SK-N-SH (cell line): ENCODE data around the gene IGSF9. TPM values are rescaled to one million over a fixed set of nuclear protein-coding genes. Genes with fewer than 3 reads are reported as not detected.

Experiments
- CTCF ChIA-PET: fragments of 300-600, 350-600 bp; formaldehyde crosslinking; extraction: SDS; loops from one replicate; lab custom pipeline; 2021; lab: Yijun Ruan, JAX
- POLR2A ChIA-PET: fragments of 350-600 bp; sonication (Branson Sonifier 250); formaldehyde crosslinking; extraction: SDS; loops from one replicate; lab custom pipeline; 2020; ENCODE audit warnings: antibody characterized with exemption, inconsistent platforms; lab: Yijun Ruan, JAX
- DNase-seq: peaks from one replicate; pipeline ENCODE4 v3.0.0; 2012
- H2AFZ ChIP-seq: fragments of 200-600 bp; sonication (generic); 2 replicates; pipeline ENCODE4 v1.8.1; 2016; ENCODE audit warnings: antibody characterized with exemption, mild to moderate bottlenecking, low read depth
- H3F3A ChIP-seq: fragments of 200-600 bp; sonication (generic); replicated peaks from 2 replicates; pipeline ENCODE3; 2016; ENCODE audit warnings: antibody characterized with exemption, mild to moderate bottlenecking; ENCODE audit not compliant: insufficient read depth
- H3K27ac ChIP-seq, 2 experiments: fragments of 200-500 bp in 1 of 2; fragments of 200-600 bp in 1 of 2; sonication (Bioruptor generic) in 1 of 2; sonication (generic), shearing (Covaris generic) in 1 of 2; 2 replicates each; pipeline versions ENCODE4 v1.5.1 to v1.6.1; 2014 to 2016; ENCODE audit warnings: low read depth in 2 of 2, inconsistent platforms in 1 of 2, low read length in 1 of 2, mild to moderate bottlenecking in 1 of 2, mixed read lengths in 1 of 2
- H3K27me3 ChIP-seq: fragments of 200-600 bp; sonication (generic), shearing (Covaris generic); 2 replicates; pipeline ENCODE4 v1.6.1; 2016; ENCODE audit warnings: mixed run types; ENCODE audit not compliant: insufficient read depth
- H3K36me3 ChIP-seq, 2 experiments: fragments of 200-500 bp in 1 of 2; fragments of 200-600 bp in 1 of 2; sonication (Bioruptor generic) in 1 of 2; sonication (generic) in 1 of 2; replicated peaks in 1 of 2; 2 replicates each; pipeline versions ENCODE3 to v1.5.1; 2014 to 2016; ENCODE audit warnings: low read length in 1 of 2, mild to moderate bottlenecking in 1 of 2; ENCODE audit not compliant: insufficient read depth in 2 of 2, control insufficient read depth in 1 of 2
- H3K4me1 ChIP-seq, 2 experiments: fragments of 200-500 bp in 1 of 2; fragments of 200-600 bp in 1 of 2; sonication (Bioruptor generic) in 1 of 2; sonication (generic), shearing (Covaris generic) in 1 of 2; 2 replicates each; pipeline versions ENCODE4 v1.5.1 to v1.6.1; 2014 to 2016; ENCODE audit warnings: low read depth in 1 of 2, low read length in 1 of 2, mixed run types in 1 of 2; ENCODE audit not compliant: insufficient read depth in 2 of 2, control insufficient read depth in 1 of 2
- H3K4me2 ChIP-seq: fragments of 200-600 bp; sonication (generic), shearing (Covaris generic); 2 replicates; pipeline ENCODE4 v1.6.1; 2017; ENCODE audit warnings: mixed run types
- H3K4me3 ChIP-seq, 2 experiments: fragments of 200-500 bp in 1 of 2; fragments of 200-600 bp in 1 of 2; sonication (Bioruptor generic) in 1 of 2; sonication (generic), shearing (Covaris generic) in 1 of 2; 2 replicates each; pipeline versions ENCODE4 v1.5.1 to v1.8.1; 2014 to 2016; ENCODE audit warnings: low read depth in 2 of 2, inconsistent platforms in 1 of 2, low read length in 1 of 2, mild to moderate bottlenecking in 1 of 2, mixed read lengths in 1 of 2, moderate library complexity in 1 of 2
- H3K79me2 ChIP-seq: fragments of 200-600 bp; sonication (generic); 2 replicates; pipeline ENCODE4 v1.8.1; 2017; ENCODE audit warnings: mild to moderate bottlenecking; ENCODE audit not compliant: insufficient read depth
- H3K9ac ChIP-seq: fragments of 200-600 bp; sonication (generic); 2 replicates; pipeline ENCODE4 v1.6.1; 2017; ENCODE audit warnings: mixed run types
- H3K9me2 ChIP-seq: fragments of 200-600 bp; sonication (generic); 2 replicates; pipeline ENCODE4 v1.6.1; 2017; ENCODE audit warnings: mixed run types
- H3K9me3 ChIP-seq: fragments of 200-600 bp; sonication (generic); 2 replicates; pipeline ENCODE4 v1.6.1; 2017; ENCODE audit warnings: mixed run types, mild to moderate bottlenecking, moderate library complexity
- H4K20me1 ChIP-seq: fragments of 200-600 bp; sonication (generic); 2 replicates; pipeline ENCODE4 v1.6.1; 2017; ENCODE audit warnings: mild to moderate bottlenecking, mixed run types; ENCODE audit not compliant: insufficient read depth
- CHD2 ChIP-seq: fragments of 150-350 bp; IDR thresholded peaks from 2 replicates; pipeline ENCODE4 v1.6.1; 2018; ENCODE audit warnings: low read length; ENCODE audit not compliant: partially characterized antibody
- ELF1 ChIP-seq: IDR thresholded peaks from 2 replicates; pipeline ENCODE4 v1.4.0; 2012
- EP300 ChIP-seq, 2 experiments: IDR thresholded peaks; 2 replicates each; pipeline versions ENCODE4 v1.4.0 to v1.6.1; 2012; ENCODE audit warnings: borderline replicate concordance in 1 of 2, low read depth in 1 of 2, low read length in 1 of 2
- FOXJ3 ChIP-seq: sonication (generic); formaldehyde crosslinking; IDR thresholded peaks from 2 replicates; pipeline ENCODE4 v1.5.1; 2020; ENCODE audit warnings: mild to moderate bottlenecking, missing genetic modification reagents
- FOXM1 ChIP-seq: IDR thresholded peaks from 2 replicates; pipeline ENCODE4 v1.4.0; 2012; ENCODE audit warnings: low read depth, mild to moderate bottlenecking
- GABPA ChIP-seq: IDR thresholded peaks from 2 replicates; pipeline ENCODE4 v1.4.0; 2012; ENCODE audit warnings: low read depth, mild to moderate bottlenecking
- MEF2A ChIP-seq: IDR thresholded peaks from 2 replicates; pipeline ENCODE4 v1.4.0; 2012; ENCODE audit warnings: low read depth, borderline replicate concordance
- MXI1 ChIP-seq: IDR thresholded peaks from 2 replicates; pipeline ENCODE4 v1.6.1; 2012; ENCODE audit warnings: mild to moderate bottlenecking, low read depth, low read length, improper control_type of control experiment
- PBX3 ChIP-seq: IDR thresholded peaks from 2 replicates; pipeline ENCODE4; 2012
- RAD21 ChIP-seq: IDR thresholded peaks from 2 replicates; pipeline ENCODE4 v1.6.1; 2012; ENCODE audit warnings: mild to moderate bottlenecking, low read length
- RCOR1 ChIP-seq: fragments of 150-350 bp; IDR thresholded peaks from 2 replicates; pipeline ENCODE4 v1.6.1; 2017; ENCODE audit warnings: antibody characterized with exemption, low read length
- REST ChIP-seq: IDR thresholded peaks from 2 replicates; pipeline ENCODE4 v1.6.1; 2012; ENCODE audit warnings: mild to moderate bottlenecking, low read depth, low read length, moderate library complexity
- RXRA ChIP-seq: IDR thresholded peaks from 2 replicates; pipeline ENCODE4 v1.4.0; 2012; ENCODE audit warnings: low read depth, mild to moderate bottlenecking, borderline replicate concordance
- SIN3A ChIP-seq: IDR thresholded peaks from 2 replicates; pipeline ENCODE4 v1.6.1; 2012; ENCODE audit warnings: low read depth, mild to moderate bottlenecking, low read length, moderate library complexity, borderline replicate concordance
- SMC3 ChIP-seq: IDR thresholded peaks from 2 replicates; pipeline ENCODE4 v1.6.1; 2012; ENCODE audit warnings: low read depth, low read length, improper control_type of control experiment
- TAF1 ChIP-seq: IDR thresholded peaks from 2 replicates; pipeline ENCODE4 v1.6.1; 2012; ENCODE audit warnings: low read depth, mild to moderate bottlenecking, low read length, moderate library complexity, borderline replicate concordance
- TCF12 ChIP-seq: IDR thresholded peaks from 2 replicates; pipeline ENCODE4 v1.4.0; 2012
- TEAD4 ChIP-seq: IDR thresholded peaks from 2 replicates; pipeline ENCODE4 v1.4.0; 2012; ENCODE audit warnings: mild to moderate bottlenecking, borderline replicate concordance; ENCODE audit not compliant: insufficient read depth
- WGBS: methylation state at CpG from one replicate; pipeline ENCODE4 v1.1.6; 2017; ENCODE audit warnings: low lambda C conversion rate; 5-methylcytosine and 5-hydroxymethylcytosine counted together
- polyA plus RNA-seq, 3 experiments: library from polyadenylated mRNA; depleted of rRNA; stranded (reverse); fragments of >200 nt; gene quantifications; 2 replicates each; pipeline ENCODE4 v1.2.3, GENCODE V29; 2012
- TF ChIP-seq, protein P1 (sequence below): fragments of 200-600 bp; sonication (generic); IDR thresholded peaks from 2 replicates; pipeline ENCODE4 v1.6.1; 2017; ENCODE audit warnings: antibody characterized with exemption, mild to moderate bottlenecking, moderate library complexity
- TF ChIP-seq, protein P2 (sequence below): IDR thresholded peaks from 2 replicates; pipeline ENCODE4 v1.4.0; 2012; ENCODE audit warnings: low read depth
- TF ChIP-seq, protein P3 (sequence below): fragments of 150-350 bp; IDR thresholded peaks from 2 replicates; pipeline ENCODE4 v1.6.1; 2016; ENCODE audit warnings: mild to moderate bottlenecking, low read depth, low read length

Gene IGSF9
- polyA plus RNA-seq, 1 of the 3 experiments (the other 2 are of a cell fraction) = 2.4 TPM

- Histone ChIP-seq H3K79me2 (no peaks in the 10 kb centered on the region), H3K9ac (no peak overlapping the region), H3K4me1 (no peaks in the 10 kb centered on the region), H4K20me1 (no peaks in the 10 kb centered on the region), H3F3A (no peaks in the 10 kb centered on the region), H3K4me2 (no peak overlapping the region)
- 8% methylated on average over 3 of the region's 3 CpGs for WGBS
- no peak for DNase-seq
- CTCF ChIA-PET = no interaction called here
- TF ChIP-seq CHD2 = no peak
- TF ChIP-seq, protein P1, sequence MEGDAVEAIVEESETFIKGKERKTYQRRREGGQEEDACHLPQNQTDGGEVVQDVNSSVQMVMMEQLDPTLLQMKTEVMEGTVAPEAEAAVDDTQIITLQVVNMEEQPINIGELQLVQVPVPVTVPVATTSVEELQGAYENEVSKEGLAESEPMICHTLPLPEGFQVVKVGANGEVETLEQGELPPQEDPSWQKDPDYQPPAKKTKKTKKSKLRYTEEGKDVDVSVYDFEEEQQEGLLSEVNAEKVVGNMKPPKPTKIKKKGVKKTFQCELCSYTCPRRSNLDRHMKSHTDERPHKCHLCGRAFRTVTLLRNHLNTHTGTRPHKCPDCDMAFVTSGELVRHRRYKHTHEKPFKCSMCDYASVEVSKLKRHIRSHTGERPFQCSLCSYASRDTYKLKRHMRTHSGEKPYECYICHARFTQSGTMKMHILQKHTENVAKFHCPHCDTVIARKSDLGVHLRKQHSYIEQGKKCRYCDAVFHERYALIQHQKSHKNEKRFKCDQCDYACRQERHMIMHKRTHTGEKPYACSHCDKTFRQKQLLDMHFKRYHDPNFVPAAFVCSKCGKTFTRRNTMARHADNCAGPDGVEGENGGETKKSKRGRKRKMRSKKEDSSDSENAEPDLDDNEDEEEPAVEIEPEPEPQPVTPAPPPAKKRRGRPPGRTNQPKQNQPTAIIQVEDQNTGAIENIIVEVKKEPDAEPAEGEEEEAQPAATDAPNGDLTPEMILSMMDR = no peak
- TF ChIP-seq REST = no peak
- no peak for TF ChIP-seq SMC3
- TF ChIP-seq, protein P2, sequence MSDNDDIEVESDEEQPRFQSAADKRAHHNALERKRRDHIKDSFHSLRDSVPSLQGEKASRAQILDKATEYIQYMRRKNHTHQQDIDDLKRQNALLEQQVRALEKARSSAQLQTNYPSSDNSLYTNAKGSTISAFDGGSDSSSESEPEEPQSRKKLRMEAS = no peak
- TF ChIP-seq, protein P3, sequence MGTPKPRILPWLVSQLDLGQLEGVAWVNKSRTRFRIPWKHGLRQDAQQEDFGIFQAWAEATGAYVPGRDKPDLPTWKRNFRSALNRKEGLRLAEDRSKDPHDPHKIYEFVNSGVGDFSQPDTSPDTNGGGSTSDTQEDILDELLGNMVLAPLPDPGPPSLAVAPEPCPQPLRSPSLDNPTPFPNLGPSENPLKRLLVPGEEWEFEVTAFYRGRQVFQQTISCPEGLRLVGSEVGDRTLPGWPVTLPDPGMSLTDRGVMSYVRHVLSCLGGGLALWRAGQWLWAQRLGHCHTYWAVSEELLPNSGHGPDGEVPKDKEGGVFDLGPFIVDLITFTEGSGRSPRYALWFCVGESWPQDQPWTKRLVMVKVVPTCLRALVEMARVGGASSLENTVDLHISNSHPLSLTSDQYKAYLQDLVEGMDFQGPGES = no peak
- TF ChIP-seq RAD21 = no peak
- no peak for TF ChIP-seq FOXM1
- TF ChIP-seq, all 33 proteins: peak for 0
- no peaks in the 10 kb centered on the region for H3K36me3 ChIP-seq
- H3K27ac ChIP-seq = no peak overlapping the region
- no peaks in the 10 kb centered on the region for H3K9me2 ChIP-seq
- H3K9me3 ChIP-seq = no peaks in the 10 kb centered on the region
- H2AFZ ChIP-seq = no peak overlapping the region
- H3K4me3 ChIP-seq = no peak overlapping the region
- POLR2A ChIA-PET = no interaction called here
- peaks cover 59% of the 10 kb centered on the region; the same call in 1 of the 2 replicates for H3K27me3 ChIP-seq
These were observed 33.8 kb upstream of the IGSF9 start for GRCh38 chr1:159979257-159979656.

- H3K4me3 ChIP-seq = no peak overlapping the region
- H4K20me1 ChIP-seq = no peaks in the 10 kb centered on the region
- ChIA-PET CTCF (interaction anchor here (1.2 to 2.6 kb wide), 3 partner anchors 28 to 32 kb away, joined by 3 to 8 read pairs (median 6); partner anchors contain the start of gene IGSF9), POLR2A (no interaction called here)
- no peak overlapping the region for H3K4me2 ChIP-seq
- H3K9me2 ChIP-seq = no peaks in the 10 kb centered on the region
- no peak overlapping the region for H3K9ac ChIP-seq
- no peaks in the 10 kb centered on the region for H3K4me1 ChIP-seq
- H3F3A ChIP-seq = no peaks in the 10 kb centered on the region
- no peak for TF ChIP-seq MEF2A
- no peak for TF ChIP-seq TCF12
- no peak for TF ChIP-seq ELF1
- no peak for TF ChIP-seq SIN3A
- no peak for TF ChIP-seq EP300 (IDR thresholded peaks at IDR 0.05; ENCODE audit: borderline replicate concordance in 1 of 2, low read depth in 1 of 2, low read length in 1 of 2)
- TF ChIP-seq PBX3 = no peak
- TF ChIP-seq GABPA = no peak
- TF ChIP-seq SMC3 = no peak
- TF ChIP-seq TEAD4 = no peak
- no peak for TF ChIP-seq RCOR1
- TF ChIP-seq FOXJ3 (CRISPR knock-in tag) = no peak
- TF ChIP-seq TAF1 = no peak
- TF ChIP-seq, protein P2 = no peak
- no peak for TF ChIP-seq CHD2
- TF ChIP-seq RXRA = no peak
- no peak for TF ChIP-seq MXI1
- H3K27me3 ChIP-seq = peaks cover 69% of the 10 kb centered on the region; the same call in 1 of the 2 replicates
- H3K36me3 ChIP-seq = no peaks in the 10 kb centered on the region
- no peak overlapping the region for H3K27ac ChIP-seq
- no peaks in the 10 kb centered on the region for H3K9me3 ChIP-seq
- DNase-seq = no peak
- 0% methylated on average over 2 of the region's 2 CpGs for WGBS
- H3K79me2 ChIP-seq = no peaks in the 10 kb centered on the region
- H2AFZ ChIP-seq = no peak overlapping the region
These were observed 32.6 kb upstream of the IGSF9 start for GRCh38 chr1:159978107-159978398.
